ENCODE measurements around the gene BICD2. TPM values are rescaled to one million over a fixed set of nuclear protein-coding genes. Genes with fewer than 3 reads are reported as not detected.

Gene BICD2
- total and polyA plus RNA-seq, 2 of the 8 experiments (the other 6 are each of a cell fraction or from before 2014, with no cell fraction given): 6.6 to 22.8 TPM

DNA sequence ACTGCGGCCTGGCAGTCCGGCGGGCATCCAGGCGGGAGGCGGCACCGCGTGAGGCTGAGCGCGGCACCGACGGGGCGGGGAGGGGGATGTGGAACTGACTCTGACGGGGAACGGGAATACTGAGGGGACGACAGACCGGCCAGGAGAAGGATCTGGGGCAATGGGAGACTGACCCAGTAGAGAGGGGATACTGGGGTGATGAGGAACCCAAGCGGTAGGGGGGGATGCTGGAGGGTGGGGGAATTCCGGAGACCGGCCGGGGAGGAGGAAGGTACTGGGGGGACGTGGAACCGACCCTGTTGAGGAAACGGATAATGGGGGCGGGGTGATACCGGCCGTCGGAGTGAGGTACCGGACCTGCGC, 95.1 kb downstream of the BICD2 start:
- Histone ChIP-seq H3K4me2 (ENCODE audit: insufficient read depth in 1 of 2, low read depth in 2 of 2, low read length in 2 of 2) (peak overlapping the region; percentile 77 to 84), H3K23ac (ENCODE audit: insufficient read length) (no peak overlapping the region), H3K14ac (ENCODE audit: insufficient read length) (no peak overlapping the region), H3K4me3 (ENCODE audit: extremely low read depth in 1 of 4, insufficient read depth in 2 of 4, low read depth in 3 of 4, low read length in 4 of 4) (peak overlapping the region; percentile 79 to 100 (median 99)), H4K20me1 (replicated peaks in 1 of 2; ENCODE audit: control insufficient read depth in 1 of 2, insufficient read depth in 2 of 2, low read length in 2 of 2) (peaks cover 3 to 18% of the 10 kb centered on the region in 2 experiments), H2BK120ac (replicated peaks; ENCODE audit: low read depth, low read length) (no peak overlapping the region), H3K4ac (replicated peaks; ENCODE audit: insufficient read length, low read depth, low read length) (no peak overlapping the region), H2AK5ac (ENCODE audit: low read depth, low read length) (no peak overlapping the region), H3K23me2 (ENCODE audit: low read depth, low read length) (peaks cover 10% of the 10 kb centered on the region), H2BK5ac (ENCODE audit: low read depth, low read length) (0 out of 2 replicates have a peak overlapping the region, but pooled peaks have one; percentile 60), H3K18ac (ENCODE audit: extremely low read depth, low read length) (no peak overlapping the region; the same call in 1 of the 2 replicates), H3K4me1 (replicated peaks in 1 of 4; ENCODE audit: control insufficient read depth in 3 of 4, insufficient read depth in 4 of 4, low read length in 3 of 4) (peaks cover 0 to 12% (median 5%) of the 10 kb centered on the region in 4 experiments; a peak in 5 of 7 replicates), H3K27me3 (replicated peaks in 1 of 4; ENCODE audit: control insufficient read depth in 3 of 4, extremely low read depth in 1 of 4, insufficient read depth in 3 of 4, low read length in 3 of 4) (no peaks in the 10 kb centered on the region), H4K8ac (ENCODE audit: extremely low read depth, insufficient read depth, low read length) (peak overlapping the region; percentile 86; the same call in 1 of the 2 replicates), H2BK15ac (ENCODE audit: low read length) (no peak overlapping the region), H3K79me1 (ENCODE audit: low read depth, low read length) (peaks cover 20% of the 10 kb centered on the region), H4K91ac (replicated peaks; ENCODE audit: insufficient read length, low read length) (peak overlapping the region; percentile 76), H4K5ac (ENCODE audit: insufficient read length, low read depth, low read length) (no peak overlapping the region), H3K79me2 (ENCODE audit: control insufficient read depth in 1 of 2, insufficient read depth in 2 of 2, low read length in 2 of 2) (peaks cover 0 to 49% of the 10 kb centered on the region in 2 experiments; a peak in 2 of 4 replicates), H3K56ac (replicated peaks; ENCODE audit: insufficient read length, low read depth, low read length) (peak overlapping the region; percentile 36), H3K9me3 (ENCODE audit: insufficient read depth in 2 of 2, low read depth in 1 of 2, low read length in 1 of 2) (no peaks in the 10 kb centered on the region), H2BK20ac (ENCODE audit: low read length) (no peak overlapping the region), H3K27ac (ENCODE audit: low read depth, low read length) (no peak overlapping the region), H2BK12ac (ENCODE audit: low read depth, low read length) (no peak overlapping the region), H3K9ac (replicated peaks in 1 of 4; ENCODE audit: extremely low read depth in 1 of 4, low read depth in 3 of 4, low read length in 3 of 4) (peak overlapping the region; percentile 25 to 69 (median 39); a peak in 4 of 7 replicates), H2AFZ (ENCODE audit: low read length) (no peak overlapping the region; the same call in 1 of the 2 replicates), H3K36me3 (ENCODE audit: control insufficient read depth in 2 of 4, insufficient read depth in 4 of 4, low read length in 3 of 4) (no peaks in the 10 kb centered on the region; a peak in 1 of 8 replicates)
- FAIRE-seq (no peak), DNase-seq (ENCODE audit: low read depth in 1 of 2, low spot score in 2 of 2) (peak in 1 of 2 experiments; percentile 56)
- no peak for TF ChIP-seq JUN (IDR thresholded peaks at IDR 0.05; ENCODE audit: low read depth, low read length)
- TF ChIP-seq EP300 (IDR thresholded peaks at IDR 0.05; ENCODE audit: borderline replicate concordance in 1 of 2, low read depth in 2 of 2, low read length in 2 of 2): no peak
- TF ChIP-seq GABPA (IDR thresholded peaks at IDR 0.05; ENCODE audit: borderline replicate concordance, insufficient read depth, low read length): no peak
- no peak for TF ChIP-seq CTCF (IDR thresholded peaks at IDR 0.05; ENCODE audit: control extremely low read depth in 1 of 3, insufficient read depth in 1 of 3, low read depth in 1 of 3, low read length in 3 of 3)
- no peak for TF ChIP-seq KDM1A (IDR thresholded peaks at IDR 0.05; ENCODE audit: borderline replicate concordance, low read length)
- TF ChIP-seq CREB1 (IDR thresholded peaks at IDR 0.05): no peak
- ChIA-PET CTCF (ENCODE audit: partially characterized antibody) (interaction anchor here (0.9 to 2.1 kb wide), 3 partner anchors 10 to 121 kb away, joined by 3 to 7 read pairs (median 6); no protein-coding TSS in a partner anchor), POLR2A (ENCODE audit: partially characterized antibody) (interaction anchor here (1.1 to 1.6 kb wide), 5 partner anchors 9 to 88 kb away, joined by 3 to 6 read pairs (median 4); no protein-coding TSS in a partner anchor)
- 1% methylated on average over 16 of the region's 29 CpGs; no CpG with 5 or more reads in 1 of the 2 experiments for WGBS, 2 experiments (ENCODE audit: extremely low coverage in 1 of 2, insufficient coverage in 1 of 2, insufficient read length in 1 of 2, insufficient replicate concordance in 2 of 2, low coverage in 1 of 2, low lambda C conversion rate in 2 of 2, missing lambda C conversion rate in 1 of 2)

Data from H1 (cell line).